ENCODE data around the gene FRMD5.
A peak's percentile ranks its signal among the peaks of the same experiment; 100 is the strongest.
"Not testable (repeated sequence)": the region's sequence is repeated elsewhere in the genome, so short reads cannot be mapped to it uniquely, and the experiment has no call there.

The FRMD5 gene

DNA sequence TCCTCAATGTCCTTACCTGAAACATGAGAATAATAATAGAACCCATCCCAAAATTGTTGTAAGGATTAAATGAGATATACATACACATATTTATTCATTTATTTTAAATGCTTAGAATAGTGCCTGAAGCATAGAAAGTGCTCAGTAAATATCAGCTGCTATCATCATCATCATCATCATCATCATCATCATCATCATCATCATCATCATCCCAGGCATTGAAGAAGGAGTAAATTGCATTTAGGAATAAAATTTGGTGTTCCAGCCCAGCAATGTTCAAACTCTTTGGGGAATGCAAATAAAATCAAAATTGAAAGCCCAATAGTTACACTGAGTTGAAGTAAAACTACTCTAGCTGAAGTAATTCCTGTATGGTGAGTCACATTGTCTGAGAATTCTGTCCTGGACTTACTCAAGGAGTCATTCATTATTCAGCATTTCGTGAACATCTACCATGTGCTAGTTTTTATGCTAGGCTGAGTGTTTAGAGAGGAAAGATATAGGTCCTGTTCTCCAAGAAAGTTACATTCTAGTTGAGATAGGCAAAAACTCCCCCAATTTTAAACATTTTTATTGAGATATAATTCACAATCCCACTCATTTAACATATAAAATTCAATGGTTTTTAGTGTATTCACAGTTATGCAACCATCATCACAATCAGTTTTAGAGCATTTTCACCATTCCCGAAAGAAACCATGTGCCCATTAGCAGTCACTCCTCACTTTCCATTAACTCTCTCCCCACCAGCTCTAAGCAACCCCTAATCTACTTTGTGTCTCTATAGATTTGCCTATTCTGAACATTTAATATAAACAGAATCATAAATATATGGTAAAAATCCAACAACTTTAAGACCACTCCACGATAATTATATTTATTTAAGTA lies 107.2 kb downstream of the FRMD5 start:
- no peak for DNase-seq

DNA sequence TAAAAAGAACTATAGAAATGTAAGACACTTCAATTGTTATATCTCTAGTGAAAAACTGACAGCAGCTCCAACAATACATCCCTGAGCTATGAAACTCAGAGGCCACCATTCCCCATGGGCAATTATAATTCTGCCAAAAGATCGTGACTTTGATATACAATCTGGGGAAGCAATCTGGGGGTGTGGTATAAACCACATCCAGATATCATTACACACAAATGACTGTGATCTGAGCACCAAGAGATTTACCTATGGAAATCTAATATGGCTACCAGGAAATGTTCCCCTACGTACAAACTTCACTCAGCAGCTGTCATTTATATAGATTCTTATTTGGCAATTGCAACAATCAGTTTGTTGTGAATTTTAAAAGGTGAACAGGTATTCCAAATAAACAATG lies 110.3 kb downstream of the FRMD5 start:
- DNase-seq = no peak

DNA sequence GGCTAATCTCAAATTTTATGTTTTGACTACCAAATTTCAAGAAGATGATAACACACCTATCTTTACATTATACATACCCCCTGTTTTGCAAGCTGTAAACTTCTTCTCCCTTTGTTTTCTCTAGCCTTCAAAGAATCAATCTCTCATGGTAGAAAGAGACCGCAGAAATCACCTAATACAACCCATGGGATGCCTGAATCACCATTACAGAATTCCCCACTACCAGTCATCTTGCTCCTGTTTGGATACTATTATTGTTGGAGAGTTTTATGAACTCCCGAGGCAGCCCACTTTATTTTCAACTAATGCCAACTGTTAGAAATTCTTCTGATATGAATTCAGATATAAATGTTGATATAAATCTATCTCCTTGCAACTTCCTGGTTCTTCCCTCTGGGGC lies 110.9 kb downstream of the FRMD5 start:
- no peak for DNase-seq

DNA sequence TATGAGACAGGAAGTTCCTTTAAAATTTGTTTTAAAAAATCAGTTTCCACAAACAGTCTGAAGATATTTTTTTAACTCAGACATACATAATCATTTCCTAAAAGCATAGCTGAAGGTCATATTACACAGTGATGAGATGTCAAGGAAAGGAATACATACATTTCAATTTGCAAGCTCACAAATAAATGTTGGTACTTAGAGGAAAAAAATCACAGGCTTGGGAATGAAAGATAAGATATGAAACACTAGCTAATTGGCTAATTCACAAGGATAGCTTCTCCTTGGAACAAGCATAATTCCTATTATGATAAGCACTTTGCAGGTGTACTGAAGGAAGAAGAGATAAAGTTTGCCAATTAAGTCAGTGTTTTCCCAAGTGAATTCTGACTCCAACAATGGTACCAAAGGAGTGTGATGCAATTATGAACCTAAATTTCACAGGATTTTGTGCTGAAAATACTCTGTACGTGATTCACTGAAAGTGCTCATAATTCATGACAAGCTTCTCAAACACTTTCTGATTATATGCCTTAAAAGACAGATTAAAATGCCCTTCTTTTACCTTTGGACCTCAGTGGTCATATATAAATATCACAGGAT lies 112.4 kb downstream of the FRMD5 start:
- DNase-seq = no peak

DNA sequence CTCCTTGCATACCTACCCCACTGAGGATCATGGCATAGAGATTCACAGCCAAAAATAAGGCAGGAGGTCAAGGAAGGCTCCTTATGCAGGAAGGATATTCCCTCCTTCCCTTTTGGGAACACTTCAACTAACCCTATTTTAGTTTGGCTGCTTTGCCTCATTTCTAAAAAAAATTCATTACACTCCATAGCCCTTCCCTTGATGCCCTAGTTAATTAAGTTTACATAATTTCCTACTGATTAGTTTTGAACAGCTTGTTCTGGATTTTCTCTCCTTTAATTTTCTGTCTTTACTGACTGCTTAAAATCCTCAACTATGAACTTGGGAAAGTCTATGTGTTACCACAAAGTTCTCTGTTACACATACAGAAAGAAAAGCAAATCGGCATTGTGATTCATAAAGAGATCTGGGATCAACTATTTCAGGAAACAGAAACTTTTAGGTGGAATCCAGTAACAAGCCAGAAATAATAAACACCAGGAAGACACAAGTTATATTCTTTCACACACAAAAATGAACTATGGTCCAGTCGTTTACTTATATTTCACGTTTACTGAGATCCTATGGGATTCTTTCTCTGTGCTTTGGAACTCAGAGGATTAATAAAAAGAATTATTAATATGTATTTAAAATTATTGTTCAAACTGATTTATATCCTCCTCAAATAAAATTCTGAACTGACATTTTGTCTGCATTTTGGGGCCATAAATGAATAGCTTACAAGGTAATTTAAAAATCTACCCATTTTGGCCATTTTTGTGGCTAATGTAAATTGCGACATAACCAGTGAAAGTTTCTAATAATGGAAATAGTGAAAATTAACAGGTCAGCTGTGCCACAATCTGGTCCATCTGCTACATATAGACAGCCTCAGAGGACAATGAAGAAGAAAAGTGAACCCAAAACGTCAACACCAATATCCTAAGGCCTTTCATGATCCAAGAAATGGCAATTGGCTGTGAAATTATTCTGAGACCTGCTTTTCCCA lies 113.8 kb downstream of the FRMD5 start:
- DNase-seq = no peak

DNA sequence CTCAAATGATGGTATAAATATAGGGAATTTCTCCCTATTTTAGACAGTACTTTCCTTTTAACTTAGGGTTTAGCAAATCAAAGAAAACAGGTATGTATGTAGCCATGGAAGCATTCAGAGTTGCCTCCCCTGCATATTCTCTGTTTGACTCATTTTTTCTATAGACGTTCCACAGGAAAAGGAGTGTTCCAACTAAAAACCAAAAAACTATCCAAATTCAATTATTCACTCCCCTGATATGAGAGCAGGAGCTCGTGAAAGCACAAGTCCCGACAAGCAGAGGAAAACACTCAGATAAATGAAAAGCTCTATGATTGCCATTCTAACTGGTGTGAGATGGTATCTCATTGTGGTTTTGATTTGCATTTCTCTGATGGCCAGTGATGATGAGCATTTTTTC lies 119.5 kb downstream of the FRMD5 start:
- no peak for DNase-seq

DNA sequence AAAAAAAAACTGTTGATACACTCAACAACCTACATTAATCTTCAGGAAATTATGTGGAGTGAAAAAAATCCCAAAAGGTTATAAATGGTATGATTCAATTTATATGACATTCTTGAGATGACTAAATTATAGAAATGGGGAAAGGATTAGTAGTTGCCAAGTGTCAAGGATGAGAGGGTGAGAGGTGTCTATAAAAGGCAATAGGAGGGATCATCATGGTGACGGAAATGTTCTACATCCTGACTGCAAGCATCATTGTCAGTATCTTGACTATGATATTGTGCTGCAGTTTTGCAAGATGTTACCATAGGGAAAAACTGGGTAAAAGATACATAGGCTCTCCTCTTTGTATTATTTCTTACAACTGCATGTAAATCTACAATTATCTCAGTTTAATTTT lies 125.6 kb downstream of the FRMD5 start:
- DNase-seq = no peak

DNA sequence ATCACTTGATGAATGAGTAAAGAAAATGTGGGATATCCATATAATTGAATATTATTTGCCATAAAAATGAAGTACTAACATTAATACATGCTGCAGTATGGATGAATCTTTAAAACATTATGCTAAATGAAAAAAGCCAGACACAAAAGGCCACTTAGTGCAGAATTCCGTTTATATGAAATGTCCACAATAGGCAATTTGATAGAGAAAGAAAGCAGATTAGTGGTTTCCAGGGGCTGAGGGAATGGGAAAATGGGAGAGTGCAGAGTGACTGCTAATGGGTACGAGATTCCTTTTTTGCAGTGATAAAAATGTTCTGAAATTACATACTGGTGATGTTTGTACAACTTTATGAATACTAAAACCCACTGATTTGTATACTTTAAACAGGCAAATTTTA lies 126.7 kb downstream of the FRMD5 start:
- no peak for DNase-seq

DNA sequence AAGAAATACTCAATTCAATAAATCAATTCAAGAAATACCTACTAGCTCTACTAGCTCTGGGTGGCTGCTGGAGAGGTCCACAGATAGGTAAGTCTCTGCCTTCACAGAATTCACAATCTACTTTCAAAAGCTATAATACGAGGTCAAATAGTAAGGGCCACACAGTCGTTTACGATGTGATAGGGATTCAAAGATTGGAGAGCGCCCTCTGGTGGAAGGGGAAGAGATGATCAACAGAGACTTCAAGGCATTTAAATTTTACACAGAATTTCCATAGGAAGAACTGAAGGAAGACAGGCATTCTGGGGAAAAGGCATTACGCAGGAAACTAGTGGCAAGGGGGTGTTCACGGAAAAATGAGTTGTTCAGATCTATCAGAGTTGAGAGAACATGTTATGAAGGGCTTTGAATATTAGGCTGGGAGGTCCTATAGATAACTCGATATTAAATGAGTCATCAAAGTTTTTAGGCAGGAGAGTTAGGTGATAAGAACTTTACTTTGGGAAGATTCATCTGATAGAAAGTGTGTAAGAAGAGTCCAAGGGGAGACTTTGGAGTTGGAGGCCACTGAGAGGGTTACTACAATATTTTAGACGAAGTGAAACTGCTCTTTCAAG lies 128.8 kb downstream of the FRMD5 start:
- DNase-seq = peak; percentile 71

DNA sequence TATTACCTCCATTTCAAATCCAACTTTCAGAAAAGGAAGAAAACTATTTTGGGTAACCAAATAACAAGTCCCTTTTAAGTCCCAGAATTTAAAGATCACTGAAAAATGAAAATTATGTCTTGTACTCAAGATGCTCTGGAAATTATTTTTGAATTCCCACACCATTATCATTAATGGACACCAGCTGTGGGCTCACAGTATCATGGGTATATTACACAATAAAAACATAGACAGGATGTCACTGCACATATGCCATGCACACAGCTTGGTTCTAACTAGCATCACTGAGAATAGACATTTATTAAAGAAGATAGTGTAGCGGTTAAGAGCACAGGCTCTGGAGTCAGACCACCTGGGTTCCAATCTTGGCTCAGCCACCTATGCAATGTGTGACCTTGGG lies 130.4 kb downstream of the FRMD5 start:
- DNase-seq = no peak

DNA sequence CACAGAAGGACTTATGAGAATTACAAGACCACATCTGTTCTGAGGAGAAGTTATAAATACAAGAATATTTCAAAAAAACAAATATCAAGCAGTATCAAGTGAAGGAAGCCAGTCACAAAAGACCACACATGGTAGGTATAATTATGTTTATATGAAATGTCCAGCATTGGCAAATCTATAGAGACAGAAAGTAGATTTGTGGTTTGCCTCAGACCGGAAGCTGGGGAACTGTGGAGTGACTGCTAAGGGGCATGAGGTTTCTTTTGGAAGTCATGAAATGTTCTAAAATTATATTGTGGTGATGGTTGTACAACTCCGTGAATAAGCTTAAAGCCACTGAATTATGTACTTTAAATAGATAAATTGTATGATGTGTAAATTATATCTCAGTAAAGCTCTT lies 136.9 kb downstream of the FRMD5 start:
- no peak for DNase-seq

DNA sequence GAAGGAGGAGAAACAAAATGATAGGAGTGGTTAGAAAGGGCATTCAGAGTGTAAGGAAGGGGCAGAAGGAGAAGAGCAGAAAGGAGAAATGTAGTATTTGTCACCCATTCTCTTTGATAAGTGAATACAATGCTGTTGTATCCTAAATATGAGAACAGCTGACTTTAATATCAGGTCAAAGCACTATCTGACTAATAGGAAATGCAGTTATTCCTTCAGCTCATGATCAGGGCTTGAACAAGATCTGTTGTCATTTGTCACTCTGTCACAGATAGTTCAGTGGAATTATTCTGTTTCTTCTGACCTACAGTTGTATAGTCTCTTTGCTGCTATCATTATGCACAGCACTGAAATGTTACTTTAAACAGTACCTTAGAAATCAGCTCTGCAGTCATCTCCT lies 149.4 kb downstream of the FRMD5 start:
- no peak for DNase-seq

DNA sequence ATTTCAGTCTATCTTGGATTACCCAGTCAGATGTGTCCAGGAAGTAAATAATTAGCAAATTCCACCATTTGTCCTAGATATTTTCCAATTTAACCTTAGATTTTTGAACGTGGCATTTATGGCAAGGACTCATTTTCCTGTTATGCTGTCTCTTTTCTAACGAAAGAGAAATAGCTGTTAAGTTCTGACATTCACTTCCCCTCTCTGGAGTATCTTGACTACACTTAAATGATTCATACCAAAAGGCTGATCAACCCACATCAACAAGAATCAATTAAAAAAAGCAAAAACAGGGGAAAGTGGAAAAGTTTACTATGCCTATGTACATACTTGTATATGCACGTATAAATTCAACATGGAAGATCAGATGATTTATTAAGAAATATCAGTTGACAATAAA lies 149.9 kb downstream of the FRMD5 start:
- DNase-seq = no peak

DNA sequence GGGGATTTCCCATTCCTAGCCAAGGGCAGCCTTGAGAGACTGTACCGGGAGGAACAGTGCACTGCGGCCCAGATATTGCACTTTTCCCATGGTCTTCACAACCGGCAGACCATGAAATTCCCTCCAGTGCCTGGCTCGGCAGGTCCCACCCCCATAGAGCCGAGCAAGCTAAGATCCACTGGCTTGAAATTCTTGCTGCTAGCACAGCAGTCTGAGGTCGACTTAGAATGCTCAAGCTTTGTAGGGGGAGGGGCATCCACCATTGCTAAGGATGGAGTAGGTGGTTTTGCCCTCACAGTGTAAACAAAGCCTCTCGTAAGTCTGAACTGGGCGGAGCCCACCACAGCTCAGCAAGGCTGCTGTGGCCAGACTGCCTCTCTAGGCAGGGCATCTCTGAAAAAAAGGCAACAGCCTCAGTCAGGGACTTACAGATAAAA lies 156.3 kb downstream of the FRMD5 start:
- DNase-seq = peak; percentile 22

DNA sequence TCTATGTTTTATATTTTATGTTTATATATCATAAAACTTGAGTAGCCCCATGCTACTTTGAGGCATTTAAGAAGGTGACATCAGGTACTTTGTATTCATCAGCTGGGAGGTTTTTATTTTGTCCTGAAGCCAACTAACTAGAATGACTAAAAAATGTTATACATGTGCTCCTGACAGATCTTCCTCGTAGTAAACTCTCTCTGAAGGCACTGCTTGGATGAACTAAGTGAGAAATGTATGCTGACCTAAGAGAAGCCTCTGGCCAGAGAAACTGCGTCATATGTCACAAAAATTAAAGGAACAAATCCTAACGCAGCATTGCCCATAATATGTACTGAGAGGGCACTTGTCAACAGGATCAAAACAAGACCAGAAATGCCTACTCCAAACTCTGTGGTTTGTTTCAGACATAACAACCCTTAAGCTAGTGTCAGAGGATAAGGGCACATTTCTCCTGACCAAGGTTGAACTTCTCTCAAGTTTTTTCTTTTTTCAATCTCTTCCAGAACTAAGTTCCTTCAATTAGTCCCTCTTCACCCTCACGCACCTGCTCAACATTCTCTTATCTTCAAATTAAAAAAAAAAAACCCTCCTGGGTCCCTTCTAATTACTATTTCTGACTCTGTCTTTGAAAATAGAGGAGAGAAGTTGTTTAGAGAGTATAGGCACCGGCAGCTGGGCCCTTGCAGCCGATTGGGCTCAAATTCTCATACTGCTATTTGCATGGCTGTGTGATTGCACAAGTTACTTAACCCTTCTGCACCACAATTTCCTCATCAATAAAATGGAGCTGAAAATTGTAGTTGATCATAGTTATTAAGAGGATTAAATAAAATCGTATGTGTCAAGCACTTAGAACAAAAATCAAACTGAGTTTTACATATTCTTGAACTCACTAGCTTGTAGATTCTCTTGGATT lies 159.0 kb downstream of the FRMD5 start:
- DNase-seq = no peak

DNA sequence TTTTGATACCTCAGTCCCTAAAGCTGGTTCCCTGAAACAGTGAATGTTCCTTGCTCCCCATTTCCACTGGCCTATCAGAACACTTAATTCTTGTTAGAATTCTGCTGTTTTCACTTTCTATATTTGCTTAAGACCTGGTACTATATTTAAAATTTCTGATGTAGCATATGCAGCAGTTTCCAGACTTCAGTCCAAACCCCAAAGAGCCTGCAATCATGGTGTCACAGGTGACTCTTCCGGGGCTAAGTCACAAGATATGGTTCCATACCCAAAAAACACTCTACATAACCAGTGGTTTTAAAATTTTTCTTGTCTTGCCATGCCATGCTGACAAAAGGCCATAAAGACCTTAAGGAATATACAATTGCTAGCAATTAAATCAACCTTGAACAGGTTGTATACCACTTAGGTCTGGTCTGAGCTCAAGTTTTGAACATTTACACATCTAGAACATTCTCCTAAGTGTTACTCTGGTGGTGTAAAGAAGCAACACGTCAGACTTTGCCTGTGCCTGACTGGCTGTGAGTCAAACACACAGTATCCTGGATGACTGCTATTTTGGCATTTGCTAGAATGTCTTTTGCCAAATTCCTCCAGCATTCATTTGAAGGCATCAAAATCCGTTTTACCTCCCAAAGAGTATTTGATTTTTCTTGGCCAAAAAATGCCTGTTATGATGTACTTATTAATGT lies 160.0 kb downstream of the FRMD5 start:
- no peak for DNase-seq

DNA sequence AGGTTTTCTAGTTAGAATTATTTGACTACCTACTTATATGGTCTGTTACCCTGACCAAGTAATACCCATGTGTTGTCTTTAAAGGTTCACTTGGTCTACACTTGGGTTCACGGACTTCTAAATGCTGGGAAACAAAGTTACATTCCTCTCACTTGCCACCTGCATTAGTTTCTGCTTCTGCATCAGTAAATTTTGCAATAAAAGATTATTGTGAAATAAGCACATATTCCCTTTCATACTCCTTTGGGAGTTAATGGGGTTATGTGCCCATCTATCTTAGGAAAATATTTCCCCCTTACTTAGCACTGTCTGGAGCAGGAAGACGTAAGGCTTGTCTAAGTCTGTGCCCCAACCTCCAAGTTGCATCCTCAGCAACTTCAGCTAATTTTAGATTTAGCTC lies 160.7 kb downstream of the FRMD5 start:
- DNase-seq = no peak

DNA sequence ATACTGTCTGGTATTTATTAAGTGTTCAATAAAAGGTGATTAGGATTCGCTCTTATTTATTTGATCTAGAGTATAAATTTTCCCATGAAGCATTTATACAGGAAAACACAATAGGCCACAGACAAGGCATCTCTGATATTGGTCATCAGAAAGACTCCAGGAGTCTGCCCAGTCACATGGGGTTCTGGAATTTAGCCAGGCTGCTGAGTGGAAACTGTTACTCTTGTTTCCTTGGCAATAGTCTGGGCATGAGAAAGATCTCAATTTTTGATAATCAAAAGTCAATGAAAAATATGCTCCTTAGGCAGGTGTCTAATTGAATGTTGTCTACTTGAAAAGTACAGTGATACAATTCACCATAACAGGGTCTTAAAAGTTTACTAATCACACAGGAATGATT lies 161.2 kb downstream of the FRMD5 start:
- DNase-seq = no peak

DNA sequence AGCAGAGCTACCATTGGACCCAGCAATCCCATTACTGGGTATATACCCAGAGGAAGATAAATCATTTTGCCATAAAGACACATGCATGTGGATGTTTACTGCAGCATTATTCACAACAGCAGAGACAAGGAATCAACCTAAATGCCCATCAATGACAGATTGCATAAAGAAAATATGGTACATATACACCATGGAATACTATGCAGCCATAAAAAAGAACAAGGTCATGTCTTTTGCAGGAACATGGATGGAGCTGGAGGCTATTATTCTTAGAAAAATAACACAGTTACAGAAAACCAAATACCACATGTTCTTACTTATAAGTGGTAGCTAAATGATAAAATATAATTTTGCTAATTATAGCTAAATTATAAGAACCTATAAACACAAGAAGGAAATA lies 162.3 kb downstream of the FRMD5 start:
- not testable (repeated sequence) for DNase-seq

DNA sequence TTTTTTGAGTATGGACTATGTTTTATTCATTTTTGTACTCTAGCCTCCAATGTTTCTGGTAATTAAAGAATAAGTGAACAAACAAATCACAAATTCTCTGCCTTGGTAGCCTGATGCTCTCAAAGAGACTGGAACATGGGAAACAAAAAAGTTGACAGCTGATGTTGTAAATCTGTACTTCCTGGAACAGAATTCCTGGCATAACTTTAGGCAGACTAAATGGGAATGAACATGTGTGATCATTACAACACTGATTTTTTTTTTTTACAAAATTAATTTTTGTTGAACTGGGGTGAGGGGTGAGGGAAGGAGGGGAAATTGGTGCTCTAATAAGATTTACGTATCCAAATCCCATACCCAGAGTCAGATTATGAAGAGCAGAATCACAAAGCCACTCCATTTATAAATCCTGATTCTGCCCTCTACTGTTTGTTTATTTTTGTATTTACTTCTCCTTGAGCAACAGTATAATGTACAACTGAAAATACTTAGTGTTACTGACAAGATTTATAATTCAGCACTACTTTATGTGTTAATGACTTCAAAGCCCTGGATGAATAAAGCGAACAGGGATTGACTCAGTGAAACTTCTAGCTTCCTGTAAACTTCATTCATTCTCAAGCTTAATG lies 165.0 kb downstream of the FRMD5 start:
- DNase-seq = no peak

DNA sequence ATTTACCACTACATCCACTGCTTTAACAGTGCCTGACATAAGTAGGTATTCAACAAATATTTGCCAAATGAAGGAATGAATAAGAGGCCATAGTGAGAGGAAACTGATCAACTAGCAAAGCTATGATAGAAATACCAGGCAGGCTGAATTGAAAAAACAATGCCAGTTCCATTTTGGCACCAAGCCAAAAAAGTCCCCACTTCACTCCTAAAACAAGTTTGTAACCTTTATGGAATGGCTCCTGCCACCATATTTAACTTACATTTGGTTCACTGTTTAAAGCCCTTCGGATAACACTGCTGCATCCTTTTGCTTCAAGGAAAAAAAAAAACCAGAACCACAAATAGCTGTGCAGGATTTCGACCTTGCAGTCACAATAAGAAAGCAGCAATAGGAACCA lies 166.1 kb downstream of the FRMD5 start:
- no peak for DNase-seq

Measured in NCI-H2171 (cell line).